Raji (cell line): ENCODE data around the gene KCNQ2.

ENCODE experiments used
- POLR2A ChIP-seq: IDR thresholded peaks from 2 replicates; pipeline ENCODE4 v1.6.1; 2011; ENCODE audit warnings: low read depth, low read length, control low read depth; ENCODE audit not compliant: insufficient read depth

KCNQ2 gene

DNA sequence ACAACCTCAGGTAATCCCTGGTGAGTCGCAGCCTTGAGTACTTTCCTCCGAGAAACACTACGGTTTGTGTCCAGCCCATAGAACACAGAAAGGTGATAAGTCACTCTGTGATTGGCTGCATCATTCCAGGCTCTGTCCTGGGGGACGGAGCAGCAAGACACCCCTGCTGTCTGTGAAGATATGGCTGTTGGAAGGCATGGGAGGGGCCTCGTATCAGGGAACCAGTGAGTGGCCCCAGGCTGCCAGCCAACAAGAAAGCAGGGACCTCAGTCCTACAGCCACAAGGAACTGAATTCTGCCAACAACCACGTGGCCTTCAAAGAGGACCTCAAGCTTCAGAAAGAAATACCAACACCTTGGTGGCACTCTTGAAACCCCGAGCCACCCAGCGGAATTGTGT lies 32.8 kb upstream of the KCNQ2 start:
- no peak for TF ChIP-seq POLR2A

GRCh38 chr20:63504642-63505041 lies 32.2 kb upstream of the KCNQ2 start:
- TF ChIP-seq POLR2A: no peak

DNA sequence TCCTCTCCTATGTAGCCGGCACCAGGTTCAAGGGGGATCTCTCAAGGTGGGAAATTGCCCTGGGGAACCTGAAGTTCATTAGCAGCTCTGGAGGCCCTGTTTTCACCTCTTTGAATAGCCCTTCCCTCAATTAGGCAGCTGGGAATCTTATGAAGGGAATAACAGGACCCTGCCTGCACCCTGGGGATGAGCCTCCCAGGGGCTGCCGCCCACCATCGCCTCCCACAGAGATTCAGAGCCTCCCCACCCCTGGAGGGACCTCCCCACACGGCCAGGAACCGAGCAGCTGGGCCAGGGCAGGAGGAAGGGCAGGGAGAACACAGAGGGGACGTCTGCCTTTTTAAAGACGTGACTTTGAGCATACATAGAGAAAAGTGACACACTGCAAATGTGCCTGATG lies 31.1 kb upstream of the KCNQ2 start:
- TF ChIP-seq POLR2A: no peak

DNA sequence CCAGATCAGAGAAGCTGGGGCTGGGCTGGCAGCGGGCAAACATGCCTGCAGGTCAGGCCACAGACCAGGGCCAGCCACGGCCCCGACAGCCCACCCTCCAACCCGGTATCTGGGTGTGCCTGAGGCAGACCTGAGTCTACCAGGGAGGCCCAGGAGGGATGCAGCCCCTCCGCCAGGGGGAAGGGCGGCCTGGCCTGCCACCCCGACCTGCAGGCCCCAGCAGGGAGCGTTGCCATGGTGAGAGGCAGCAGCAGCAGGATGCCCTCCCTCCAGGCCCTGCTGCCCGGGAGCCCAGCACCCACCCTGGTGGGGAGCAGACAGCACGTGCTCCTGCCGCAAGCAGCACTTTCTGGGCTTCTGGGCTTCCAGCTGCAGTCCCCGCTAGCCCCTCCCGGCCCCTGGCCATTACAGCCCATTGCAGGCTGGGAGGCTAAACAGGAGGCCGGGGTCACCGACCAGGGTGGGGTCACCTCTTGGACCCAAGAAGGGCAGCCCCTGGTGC lies 30.3 kb upstream of the KCNQ2 start:
- no peak for TF ChIP-seq POLR2A

GRCh38 chr20:63501818-63502670 lies 29.6 kb upstream of the KCNQ2 start:
- TF ChIP-seq POLR2A: no peak

GRCh38 chr20:63500902-63501817 lies 28.7 kb upstream of the KCNQ2 start:
- TF ChIP-seq POLR2A: no peak

- TF ChIP-seq POLR2A: no peak
Observed at GRCh38 chr20:63500151-63500901, 27.9 kb upstream of the KCNQ2 start.

- no peak for TF ChIP-seq POLR2A
Observed at GRCh38 chr20:63499338-63499969, 27.0 kb upstream of the KCNQ2 start.

DNA sequence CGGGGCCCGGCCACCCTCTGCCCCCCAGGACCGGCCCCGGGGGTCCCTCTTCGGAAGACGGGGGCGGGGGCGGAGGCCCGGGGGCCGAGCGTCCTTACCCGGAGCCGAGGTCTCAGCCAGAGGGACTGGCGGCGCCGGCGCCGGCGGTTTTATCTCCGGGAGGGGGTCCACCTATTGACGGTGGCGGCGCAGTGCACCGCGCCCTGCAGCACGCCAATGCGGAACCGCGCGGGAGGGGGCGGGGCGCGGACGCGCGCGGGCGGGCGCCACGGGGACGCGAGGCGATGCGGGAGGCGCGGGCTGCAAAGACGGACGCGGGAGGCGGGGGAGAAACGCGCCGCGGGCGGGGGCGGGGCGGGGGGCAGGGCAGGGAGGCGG lies 26.5 kb upstream of the KCNQ2 start, which contains the start of gene EEF1A2:
Gene EEF1A2 (minus strand): TSS at position 124 of the 378 bp plus-strand sequence. CDS start 1,320 bp downstream, outside the sequence.
- no peak for TF ChIP-seq POLR2A

DNA sequence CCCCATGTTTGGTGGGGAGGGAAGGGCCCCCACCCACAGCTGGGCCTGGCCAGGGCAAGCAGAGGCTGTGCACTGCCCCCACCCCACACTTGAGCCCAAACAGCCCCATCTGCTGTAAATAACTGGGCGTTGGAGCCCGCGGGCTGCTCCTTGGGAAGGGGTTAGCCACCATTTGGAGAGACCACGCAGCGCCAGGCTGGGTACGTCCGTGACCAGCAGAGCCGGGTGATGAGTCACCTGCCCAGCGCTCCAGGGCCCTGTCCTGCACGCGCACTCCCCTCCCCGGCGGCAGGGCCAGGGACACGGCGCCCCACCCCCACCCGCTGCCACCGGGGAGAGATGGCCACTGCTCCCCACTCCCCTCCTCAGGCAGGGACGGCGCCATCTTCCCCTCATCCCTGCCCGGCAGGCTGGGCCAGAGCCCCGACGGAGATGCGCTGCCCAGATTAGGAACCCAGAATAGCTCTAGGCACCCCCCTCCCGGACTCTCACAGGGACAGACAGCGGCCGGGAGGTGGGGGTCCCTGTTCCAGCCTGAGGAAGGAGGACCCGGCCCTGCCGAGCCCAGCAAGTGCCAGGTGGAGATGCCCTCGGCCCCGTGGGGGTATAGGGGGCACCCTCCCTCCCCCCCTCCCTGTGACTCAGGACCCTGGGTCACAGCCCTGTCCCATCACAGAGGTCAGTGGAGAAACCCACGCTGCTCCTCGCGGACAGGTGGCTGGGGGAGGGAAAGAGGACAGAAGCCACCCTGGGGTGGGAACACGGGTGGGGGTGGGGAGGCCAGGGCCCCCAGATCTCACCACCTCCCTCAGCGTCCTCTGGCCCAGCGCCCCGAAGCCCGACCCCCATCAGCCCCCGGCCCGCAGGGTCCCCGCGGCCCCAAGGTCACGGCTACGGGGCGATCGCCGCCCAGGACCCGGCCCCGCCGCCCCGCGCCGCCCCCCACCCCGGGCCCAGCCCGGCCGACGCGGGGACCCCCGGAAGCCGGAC lies 25.8 kb upstream of the KCNQ2 start:
- no peak for TF ChIP-seq POLR2A

DNA sequence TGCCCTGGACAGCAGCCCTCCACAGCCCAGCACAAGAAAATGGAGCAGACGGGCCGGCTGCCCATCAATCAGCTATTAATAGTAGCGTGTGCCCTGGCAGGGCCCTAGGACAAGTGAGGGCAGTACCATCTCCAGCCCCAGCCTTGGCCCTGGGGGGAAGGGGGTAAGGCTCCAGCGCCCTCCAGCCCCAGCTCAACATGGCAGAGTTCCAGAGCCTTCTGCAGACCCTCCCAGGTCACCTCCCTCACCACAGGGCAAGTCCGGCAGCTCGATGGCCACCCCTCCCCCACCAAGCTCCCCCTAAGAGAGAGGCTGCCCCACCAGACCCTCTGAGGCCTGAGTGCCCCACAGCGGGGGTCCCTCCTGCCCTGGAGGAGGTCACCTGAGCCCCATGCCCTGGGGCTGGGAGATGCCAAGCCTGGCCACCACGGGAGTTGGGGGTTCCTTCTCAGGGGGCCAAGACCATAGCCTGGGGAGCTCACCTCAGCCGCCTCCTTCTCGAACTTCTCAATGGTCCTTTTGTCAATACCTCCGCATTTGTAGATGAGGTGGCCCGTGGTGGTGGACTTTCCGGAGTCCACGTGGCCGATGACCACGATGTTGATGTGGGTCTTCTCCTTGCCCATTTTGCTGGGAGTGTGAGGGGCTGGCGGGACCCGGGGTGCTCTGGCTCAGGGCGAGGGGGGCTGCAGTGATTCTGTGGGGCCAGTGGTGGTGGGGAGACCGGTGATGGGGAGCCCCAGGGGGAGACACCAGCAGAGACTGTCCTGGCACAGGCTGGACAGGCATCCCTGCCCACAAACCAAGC lies 24.9 kb upstream of the KCNQ2 start:
- no peak for TF ChIP-seq POLR2A

DNA sequence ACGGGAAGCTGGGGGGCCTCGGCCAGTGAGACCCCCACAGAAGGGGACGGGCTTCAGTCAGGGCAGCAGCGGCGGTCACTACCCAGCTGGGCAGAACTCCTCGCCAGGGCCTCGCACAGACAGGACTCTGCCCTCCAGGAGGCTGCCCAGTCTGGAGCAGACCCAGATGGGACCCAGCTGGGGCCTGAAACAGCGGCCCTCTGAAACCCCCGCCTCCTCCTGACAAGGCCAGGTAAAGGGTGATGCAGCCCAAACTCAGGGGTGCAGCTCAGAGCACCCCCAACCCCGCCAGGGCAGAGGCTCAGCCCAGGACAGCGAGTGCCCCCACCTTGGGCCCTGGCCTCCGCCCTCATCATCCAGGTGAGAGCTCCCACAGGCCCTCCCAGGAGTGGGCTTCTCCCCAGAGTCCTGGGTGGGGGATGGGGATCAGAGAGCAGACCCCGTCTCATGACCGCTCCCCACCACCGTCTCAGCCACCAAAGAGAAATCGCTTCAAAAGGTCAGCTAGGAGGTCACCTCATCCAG lies 24.2 kb upstream of the KCNQ2 start:
- TF ChIP-seq POLR2A: no peak
